HG02852 (cell line): Measurements from ENCODE around the gene LEUTX.
A peak's percentile ranks its signal among the peaks of the same experiment; 100 is the strongest.
"Not testable (repeated sequence)": the region's sequence is repeated elsewhere in the genome, so short reads cannot be mapped to it uniquely, and the experiment has no call there.

Experiments
- ATAC-seq: cut with Tn5 transposase; IDR thresholded peaks from one replicate; pipeline ENCODE4 v1.9.1; 2021; ENCODE audit warnings: mild to moderate bottlenecking, moderate library complexity; ENCODE audit not compliant: unreplicated experiment

LEUTX gene

DNA sequence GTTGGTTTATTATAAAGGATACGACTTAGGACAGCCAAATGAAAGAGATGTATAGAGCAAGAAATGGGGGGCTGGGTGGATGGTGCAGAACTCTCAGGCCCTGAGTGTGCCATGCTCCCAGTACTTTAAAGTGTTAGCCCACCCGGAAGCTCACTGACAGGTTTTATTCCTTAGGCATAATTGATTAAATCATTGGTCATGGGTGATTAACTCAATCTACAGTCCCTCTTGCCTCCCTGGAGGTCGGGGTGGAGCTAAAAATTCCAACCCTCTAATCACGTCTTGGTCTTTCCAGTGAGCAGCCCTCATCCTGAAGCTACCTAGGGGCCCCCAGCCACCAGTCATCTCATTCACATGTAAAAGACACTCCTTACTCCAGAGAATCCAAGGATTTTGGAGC is 9.9 kb upstream of the LEUTX start:
- ATAC-seq: no peak

DNA sequence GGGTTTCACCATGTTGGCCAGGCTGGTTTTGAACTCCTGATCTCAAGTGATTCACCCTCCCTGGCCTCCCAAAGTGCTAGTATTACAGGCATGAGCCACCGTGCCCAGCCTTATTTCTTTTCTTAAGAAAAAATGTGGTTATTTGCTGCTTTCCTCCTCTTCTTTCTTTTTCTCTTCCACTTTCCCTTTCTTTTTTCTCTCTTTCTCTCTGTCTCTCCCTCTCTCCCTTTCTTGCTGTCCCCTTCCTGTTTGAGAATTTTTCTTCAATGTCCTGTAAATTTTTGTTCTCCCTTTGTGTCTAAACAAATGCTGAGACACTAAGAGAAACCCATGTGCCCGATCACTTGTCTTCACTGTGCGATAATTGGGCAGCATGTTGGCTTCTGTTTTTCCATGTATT is 2.2 kb downstream of the LEUTX start:
- no peak for ATAC-seq

DNA sequence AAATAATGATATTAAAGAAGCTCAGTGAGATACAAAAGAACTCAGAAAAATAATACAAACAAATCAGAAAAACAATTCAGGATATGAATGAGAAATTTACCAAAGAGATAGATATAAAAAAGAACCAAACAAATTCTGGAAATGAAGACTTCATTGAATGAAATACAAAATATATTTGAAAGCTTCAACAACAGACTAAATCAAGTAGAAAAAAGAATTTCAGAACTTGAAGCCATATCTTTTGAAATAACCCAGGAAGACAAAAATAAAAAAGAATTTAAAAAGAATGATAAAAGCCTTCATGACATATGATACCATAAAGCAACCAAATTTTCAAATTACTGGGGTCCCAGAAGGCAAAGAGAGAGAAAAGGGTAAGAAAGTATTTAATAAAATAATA is 9.6 kb downstream of the LEUTX start:
- ATAC-seq: no peak

DNA sequence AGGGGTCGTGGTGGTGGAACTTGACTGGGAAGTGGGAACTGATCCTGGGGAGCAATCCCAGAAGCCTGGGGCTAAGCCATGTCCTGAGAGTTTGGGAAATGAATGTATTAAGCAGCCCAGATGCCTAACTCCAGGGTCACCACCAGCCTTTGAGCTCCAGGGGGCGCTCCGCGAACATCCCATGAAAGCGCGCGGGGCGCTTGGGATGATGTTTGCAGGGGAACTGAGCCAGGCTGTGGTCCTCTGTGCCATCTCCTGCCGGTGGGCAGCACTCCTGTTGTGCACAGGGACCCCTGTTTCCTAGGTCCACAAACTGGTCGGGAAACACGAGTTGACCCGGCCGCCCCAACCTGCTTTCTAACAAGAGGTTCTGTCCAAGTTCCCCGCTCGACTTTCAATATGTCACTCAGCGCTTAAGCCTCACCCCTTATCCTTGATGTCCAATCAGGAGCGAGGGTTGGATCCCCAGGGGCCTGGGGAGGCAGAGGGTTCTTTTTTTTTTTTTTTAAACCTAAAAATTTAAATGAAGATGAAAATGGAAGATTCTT is 14.4 kb downstream of the LEUTX start:
- ATAC-seq: no peak

DNA sequence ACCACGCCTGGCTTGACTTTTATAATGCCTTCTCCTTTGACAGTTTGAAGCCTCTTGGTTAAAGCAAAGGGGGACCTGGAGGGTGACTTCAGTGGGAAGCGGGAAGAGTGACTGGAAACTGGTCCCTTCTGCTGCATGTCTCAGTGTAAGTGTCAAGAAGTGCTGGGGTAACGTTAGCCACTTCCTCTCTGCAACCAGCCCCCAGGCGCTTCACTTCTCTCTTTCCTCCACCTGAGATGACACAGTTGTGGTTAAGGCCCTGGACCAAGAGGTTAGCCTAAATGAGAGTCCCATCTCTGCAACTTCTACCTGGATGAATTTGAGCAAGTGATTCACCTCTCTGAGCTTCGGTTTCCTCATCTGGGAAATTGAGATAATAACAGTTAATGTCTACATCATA is 16.3 kb downstream of the LEUTX start:
- ATAC-seq: no peak

DNA sequence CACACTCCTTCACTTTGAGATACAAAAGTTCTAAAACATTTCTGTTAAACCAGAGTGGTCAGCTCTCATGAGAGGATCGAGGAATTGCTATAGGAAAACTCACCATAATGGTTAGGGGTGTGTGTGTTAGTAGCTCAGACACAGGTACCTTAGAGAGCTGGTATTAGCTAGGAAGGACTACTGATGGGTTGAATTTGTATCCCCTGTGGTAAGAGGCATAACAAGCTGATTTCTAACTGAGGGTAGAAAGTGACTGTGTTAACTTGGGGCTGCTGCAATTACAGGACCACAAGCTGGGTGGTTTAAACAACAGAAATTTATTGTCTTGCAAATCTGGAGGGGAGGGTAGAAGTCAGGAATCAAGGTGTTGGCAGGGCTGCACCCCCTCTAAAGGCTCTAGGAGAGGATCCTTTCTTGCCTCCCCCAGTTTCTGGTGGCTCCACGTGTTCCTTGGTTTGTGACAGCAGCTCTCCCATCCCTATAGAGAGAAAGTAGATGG is 17.4 kb downstream of the LEUTX start:
- no peak for ATAC-seq

GRCh38 chr19:39797083-39797482 is 18.4 kb downstream of the LEUTX start:
- ATAC-seq: no peak

DNA sequence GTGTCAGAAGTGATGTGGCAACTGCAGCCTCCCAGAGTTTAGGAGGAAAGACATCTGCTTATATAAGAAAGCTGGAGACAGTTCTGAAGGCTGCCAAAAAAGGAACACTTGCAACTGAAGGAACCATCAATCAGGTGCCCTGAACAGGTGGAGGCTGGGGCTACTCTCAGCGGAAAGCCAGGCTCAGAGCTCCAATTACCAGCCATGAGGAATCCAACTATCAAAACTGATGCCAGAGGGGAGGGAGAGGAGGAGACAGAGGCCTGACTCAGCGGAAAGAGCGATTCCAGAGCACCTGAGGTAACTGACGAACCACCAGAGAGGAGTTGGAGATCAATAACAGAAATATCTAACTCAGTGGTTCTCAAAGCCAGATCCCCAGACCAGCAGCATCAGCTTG is 24.3 kb downstream of the LEUTX start:
- no peak for ATAC-seq

DNA sequence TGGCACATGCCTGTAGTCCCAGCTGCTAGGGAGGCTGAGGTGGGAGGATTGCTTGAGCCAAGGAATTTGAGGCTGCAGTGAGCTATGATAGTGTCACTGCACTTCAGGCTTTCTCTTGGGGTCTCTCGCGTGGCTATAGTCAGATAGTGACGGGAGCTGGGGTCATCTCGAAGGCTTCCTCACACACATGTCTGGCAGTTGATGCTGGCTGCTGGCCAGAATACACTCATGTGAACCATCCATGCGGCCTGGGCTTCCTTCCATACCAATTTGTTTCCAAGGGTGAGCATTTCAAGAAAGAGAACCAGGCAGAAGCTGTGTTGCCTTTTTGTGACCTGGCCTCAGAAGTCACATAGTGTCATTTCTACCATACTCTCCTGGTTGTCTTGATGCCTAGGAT is 26.4 kb downstream of the LEUTX start:
- ATAC-seq: no peak

DNA sequence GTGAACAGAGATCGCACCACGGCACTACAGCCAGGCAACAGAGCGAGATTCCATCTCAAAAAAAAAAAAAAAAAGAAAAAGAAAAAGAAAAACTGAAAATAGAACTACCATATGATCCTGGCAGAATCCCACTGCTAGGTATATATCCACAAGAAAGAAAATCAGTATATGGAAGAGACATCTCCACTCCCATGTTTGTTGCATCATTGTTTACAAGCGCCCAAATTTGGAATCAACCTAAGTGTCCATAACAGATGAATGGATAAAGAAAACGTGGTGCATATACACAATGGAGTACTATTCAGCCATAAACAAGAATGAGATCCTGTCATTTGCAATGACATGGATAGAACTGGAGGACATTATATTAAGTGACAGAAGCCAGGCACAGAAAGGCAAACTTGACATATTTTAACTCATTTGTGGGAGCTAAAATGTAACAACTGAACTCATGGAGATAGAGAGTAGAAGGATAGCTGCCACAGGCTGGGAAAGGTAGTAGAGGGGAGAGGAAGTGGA is 29.3 kb downstream of the LEUTX start:
- no peak for ATAC-seq

GRCh38 chr19:39808688-39809087 is 30.0 kb downstream of the LEUTX start:
- not testable (repeated sequence) for ATAC-seq

GRCh38 chr19:39809368-39809767 is 30.7 kb downstream of the LEUTX start:
- no peak for ATAC-seq

DNA sequence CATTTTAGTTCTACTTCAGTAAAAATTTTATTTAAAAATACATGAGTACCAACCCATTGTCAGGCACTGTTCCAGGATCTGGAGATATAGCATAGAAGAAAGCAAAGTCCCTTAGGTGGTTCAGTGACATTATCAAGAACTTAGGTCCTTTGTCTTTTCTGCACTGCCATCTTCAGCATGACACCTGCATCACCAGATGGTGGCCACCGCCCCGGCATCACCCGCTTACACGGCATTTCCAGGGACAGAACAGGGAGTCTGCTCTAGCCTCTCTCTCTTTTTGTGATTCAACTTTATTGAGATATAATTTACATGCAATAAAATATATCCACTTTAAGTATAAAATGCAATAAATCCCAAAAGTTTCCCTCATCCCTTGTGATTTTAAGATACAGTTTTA is 31.8 kb downstream of the LEUTX start:
- ATAC-seq: no peak

- ATAC-seq: no peak
Measured at GRCh38 chr19:39811064-39811463, 32.4 kb downstream of the LEUTX start.

GRCh38 chr19:39813264-39813993 is 34.8 kb downstream of the LEUTX start:
- ATAC-seq: no peak

GRCh38 chr19:39814111-39814510 is 35.5 kb downstream of the LEUTX start:
- not testable (repeated sequence) for ATAC-seq

- no peak for ATAC-seq
Measured at GRCh38 chr19:39814595-39814994, 35.9 kb downstream of the LEUTX start.

- ATAC-seq: no peak
Measured at GRCh38 chr19:39816287-39817048, 37.8 kb downstream of the LEUTX start.

DNA sequence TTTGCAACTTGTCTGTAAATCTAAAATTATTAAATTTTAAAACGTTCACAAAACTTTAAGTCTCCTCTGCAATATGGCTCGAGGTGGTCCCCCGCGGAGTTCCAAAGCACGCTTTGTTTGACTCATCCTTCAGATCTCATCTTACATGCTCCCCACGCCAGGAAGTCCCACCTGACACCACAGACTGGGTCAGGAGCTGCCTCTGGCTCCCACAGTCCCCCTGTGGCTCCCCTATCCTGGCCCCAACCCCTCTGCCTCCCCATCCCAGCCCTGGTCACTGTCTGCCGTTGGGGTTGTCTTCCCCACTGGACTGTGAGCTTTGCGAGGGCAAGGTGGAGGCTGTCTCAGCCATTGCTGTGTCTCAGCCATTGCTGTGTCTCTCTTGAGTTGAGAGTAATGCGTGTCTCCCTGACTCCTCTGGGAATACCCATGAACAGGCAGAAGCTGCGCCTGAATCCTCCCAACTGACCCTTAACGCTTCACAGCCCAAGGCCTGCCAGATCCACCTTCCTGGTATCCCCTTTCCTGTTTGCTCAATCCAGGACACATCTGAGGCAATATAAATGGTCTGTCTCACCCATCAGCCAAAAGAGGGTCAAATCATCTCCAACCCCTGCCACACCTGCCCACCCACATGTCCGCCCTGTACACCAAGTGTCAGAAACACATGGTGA is 39.4 kb downstream of the LEUTX start:
- no peak for ATAC-seq

GRCh38 chr19:39818626-39819097 is 40.0 kb downstream of the LEUTX start:
- ATAC-seq: peak; percentile 70

- ATAC-seq: no peak
Measured at GRCh38 chr19:39819786-39820185, 41.1 kb downstream of the LEUTX start.
